Muscle layer of duodenum (tissue), 2 donors: ENCODE results near the gene CCDC33.

Experiments
- H3K27ac ChIP-seq: one replicate; pipeline ENCODE4 v1.7.0; 2013; ENCODE audit warnings: mild to moderate bottlenecking, low read length
- H3K27me3 ChIP-seq: one replicate; pipeline ENCODE4 v1.7.0; 2013; ENCODE audit warnings: low read depth, mild to moderate bottlenecking, control low read depth, low read length
- H3K36me3 ChIP-seq, 2 donors: one replicate each; pipeline ENCODE4 v1.7.0; 2013; ENCODE audit warnings: low read length in 2 of 2, control low read depth in 1 of 2, mild to moderate bottlenecking in 1 of 2; ENCODE audit not compliant: insufficient read depth in 2 of 2, control insufficient read depth in 1 of 2
- H3K4me1 ChIP-seq, 2 donors: one replicate each; pipeline ENCODE4 v1.7.0; 2013; ENCODE audit warnings: low read length in 2 of 2, mild to moderate bottlenecking in 2 of 2, control low read depth in 1 of 2, moderate library complexity in 1 of 2; ENCODE audit not compliant: insufficient read depth in 2 of 2, control insufficient read depth in 1 of 2
- H3K4me3 ChIP-seq, 2 donors: one replicate each; pipeline ENCODE4 v1.7.0; 2013; ENCODE audit warnings: low read length in 2 of 2, low read depth in 1 of 2, mild to moderate bottlenecking in 1 of 2
- H3K9me3 ChIP-seq, 2 donors: one replicate each; pipeline ENCODE4 v1.7.0; 2013; ENCODE audit warnings: low read length in 2 of 2, control low read depth in 1 of 2, mild to moderate bottlenecking in 1 of 2; ENCODE audit not compliant: control insufficient read depth in 1 of 2
- donor health status: healthy.

The CCDC33 gene

DNA sequence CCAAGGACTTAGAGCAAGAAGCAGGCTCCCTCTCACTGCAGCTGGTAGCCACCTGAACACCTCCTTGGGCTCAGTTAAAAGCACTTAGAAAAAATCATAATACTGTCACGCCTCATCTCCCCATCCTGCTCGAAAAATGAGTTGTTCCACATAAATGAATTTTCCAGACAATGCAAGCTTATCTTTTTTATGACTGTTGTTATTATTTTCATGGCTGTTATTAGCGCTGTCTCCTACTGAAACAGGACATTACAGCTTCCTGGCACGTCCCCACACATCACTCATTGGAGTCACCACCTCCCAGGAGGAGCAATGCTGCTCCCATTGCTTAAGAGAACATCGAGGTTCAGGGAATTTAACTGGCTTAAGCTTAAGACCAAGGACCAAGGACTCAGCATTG, 26.5 kb downstream of the CCDC33 start:
- Histone ChIP-seq H3K4me3 (no peak overlapping the region), H3K27ac (no peak overlapping the region), H3K27me3 (no peaks in the 10 kb centered on the region), H3K4me1 (no peaks in the 10 kb centered on the region), H3K36me3 (no peaks in the 10 kb centered on the region), H3K9me3 (no peaks in the 10 kb centered on the region)

DNA sequence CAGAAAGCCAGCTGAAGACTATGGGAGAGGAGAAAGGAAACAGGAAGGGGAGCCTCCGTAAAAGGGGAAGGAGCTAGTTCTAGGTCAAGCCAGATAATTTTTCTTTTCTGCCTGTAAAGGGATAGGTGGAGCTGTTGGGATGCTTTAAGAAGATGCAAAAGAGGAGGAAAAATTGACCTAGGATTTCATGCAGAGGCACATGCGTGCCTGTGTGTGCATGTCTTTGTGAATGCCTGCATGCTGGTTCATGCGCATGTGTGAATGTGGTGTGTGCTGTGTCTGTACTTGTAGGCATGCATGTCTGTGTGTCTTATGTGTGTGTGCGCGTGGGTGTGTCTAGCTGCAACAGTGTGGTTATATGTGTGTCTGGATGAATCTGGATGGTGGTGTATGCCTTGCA, 27.3 kb downstream of the CCDC33 start:
- no peaks in the 10 kb centered on the region for H3K4me1 ChIP-seq

DNA sequence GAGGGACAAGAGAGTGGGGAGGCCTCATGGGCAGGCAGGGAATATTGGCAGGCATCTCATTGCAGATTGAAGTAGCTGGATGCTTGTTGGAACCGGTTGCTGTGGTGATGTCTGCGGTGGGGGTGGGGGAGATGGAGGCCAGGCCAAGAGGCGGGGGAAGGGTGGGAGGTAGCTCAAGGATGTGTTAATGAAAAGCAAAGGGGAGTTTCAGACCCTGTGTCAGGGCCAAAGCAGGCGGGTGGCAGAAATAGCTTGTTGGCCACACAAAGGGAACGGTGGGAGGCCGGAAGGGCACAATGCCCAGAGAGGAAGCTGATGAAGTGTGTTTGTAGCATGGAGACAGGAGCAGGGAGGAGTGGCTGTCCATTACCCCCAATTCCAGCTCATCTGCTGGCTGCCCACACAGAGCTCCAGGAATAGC, 28.0 kb downstream of the CCDC33 start:
- Histone ChIP-seq H3K27me3 (no peaks in the 10 kb centered on the region), H3K4me3 (no peak overlapping the region), H3K36me3 (no peaks in the 10 kb centered on the region), H3K9me3 (no peaks in the 10 kb centered on the region), H3K27ac (no peak overlapping the region), H3K4me1 (no peaks in the 10 kb centered on the region)

More for the DNA sequence above, 27.3 kb downstream of the CCDC33 start:
- H3K4me3 ChIP-seq, result no peak overlapping the region
- no peak overlapping the region for H3K27ac ChIP-seq
- H3K9me3 ChIP-seq, result no peaks in the 10 kb centered on the region
- no peaks in the 10 kb centered on the region for H3K27me3 ChIP-seq
- H3K36me3 ChIP-seq, result no peaks in the 10 kb centered on the region

DNA sequence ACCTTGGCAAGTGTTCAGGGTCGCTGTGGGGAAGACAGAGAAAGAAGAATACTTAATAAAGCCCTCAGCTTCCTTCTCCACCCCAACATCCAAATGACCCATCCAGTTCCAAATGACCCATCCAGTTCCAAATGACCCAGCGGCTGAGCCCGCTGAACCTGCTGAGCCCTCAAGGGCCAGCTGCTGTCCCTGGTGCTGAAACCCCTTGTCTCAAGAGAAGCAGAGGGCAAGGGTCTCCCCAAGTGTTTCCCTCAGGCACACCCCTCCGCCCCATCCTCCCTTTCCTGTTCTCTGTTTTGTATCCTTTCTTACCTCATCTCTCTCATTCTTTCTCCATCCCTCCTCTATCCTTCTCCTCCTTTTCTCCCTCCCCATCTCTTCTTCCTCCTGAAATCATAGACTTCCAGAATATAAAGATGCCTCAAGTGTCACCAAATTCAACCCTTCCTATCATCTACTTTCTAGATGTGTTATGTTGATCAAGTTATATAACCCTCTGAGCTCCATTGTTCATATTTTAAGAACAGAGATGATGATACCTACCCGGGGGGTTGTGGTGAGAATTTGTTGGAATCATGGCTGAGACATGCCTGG, 29.0 kb downstream of the CCDC33 start:
- Histone ChIP-seq H3K36me3 (no peaks in the 10 kb centered on the region), H3K4me3 (no peak overlapping the region), H3K27ac (no peak overlapping the region), H3K9me3 (no peaks in the 10 kb centered on the region), H3K27me3 (no peaks in the 10 kb centered on the region), H3K4me1 (no peaks in the 10 kb centered on the region)

DNA sequence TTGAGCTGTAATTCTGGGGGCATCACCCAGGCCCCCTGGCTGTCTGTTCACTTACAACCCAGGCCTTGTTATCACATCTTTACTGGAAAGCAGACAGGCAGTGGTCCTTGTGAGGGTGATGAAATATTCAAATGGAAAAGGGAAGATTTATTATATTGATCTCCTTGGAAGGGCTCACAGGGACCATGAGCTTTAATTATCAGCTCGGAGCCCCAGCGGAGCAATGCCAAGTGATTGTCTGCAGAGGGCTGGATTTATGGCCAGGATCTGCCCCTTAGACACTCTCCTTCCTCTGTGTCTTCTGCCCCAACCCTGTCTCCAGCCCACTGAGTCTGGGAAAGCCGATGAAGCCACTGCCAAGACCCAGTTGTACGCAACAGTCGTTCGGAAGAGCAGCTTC, 31.9 kb downstream of the CCDC33 start:
- Histone ChIP-seq H3K9me3 (no peaks in the 10 kb centered on the region), H3K4me1 (no peaks in the 10 kb centered on the region), H3K4me3 (no peak overlapping the region)

DNA sequence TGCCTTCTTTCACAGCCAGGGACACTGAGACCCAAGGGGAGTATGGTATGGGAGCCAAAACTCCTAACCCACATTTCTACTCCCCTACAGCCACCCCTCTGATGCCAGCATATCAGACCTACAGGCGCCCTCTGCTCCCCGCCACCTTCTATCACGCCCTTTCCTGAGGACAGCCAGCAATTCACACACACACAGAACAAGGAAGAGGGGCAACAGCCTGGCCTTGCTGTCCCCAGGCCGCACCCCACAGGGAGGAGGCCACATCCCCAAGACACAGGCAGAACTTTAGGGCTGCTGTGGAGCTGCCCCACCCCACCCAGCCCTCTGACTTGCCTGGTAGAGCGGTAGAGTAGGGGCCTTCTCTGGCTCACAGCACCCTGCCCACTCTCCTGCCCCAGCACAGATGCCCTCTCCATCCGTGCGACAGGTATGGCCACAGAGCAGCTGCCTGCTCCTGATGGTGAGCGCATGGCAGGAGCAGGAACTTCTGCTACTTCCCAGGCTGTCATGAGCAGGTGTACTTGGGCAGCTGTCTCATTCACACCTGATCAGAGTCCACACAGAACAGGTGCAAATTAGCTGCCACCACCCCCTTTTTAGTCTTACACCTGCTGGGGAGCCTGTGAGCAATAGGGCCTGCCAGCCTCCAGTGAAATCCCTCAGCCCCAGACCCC, 33.4 kb downstream of the CCDC33 start:
- no peaks in the 10 kb centered on the region for H3K36me3 ChIP-seq
- no peak overlapping the region for H3K27ac ChIP-seq
- H3K27me3 ChIP-seq, result no peaks in the 10 kb centered on the region
- no peaks in the 10 kb centered on the region for H3K4me1 ChIP-seq
- no peaks in the 10 kb centered on the region for H3K9me3 ChIP-seq
- H3K4me3 ChIP-seq, result no peak overlapping the region

More for the DNA sequence above, 31.9 kb downstream of the CCDC33 start:
- Histone ChIP-seq H3K27ac (no peak overlapping the region), H3K36me3 (no peaks in the 10 kb centered on the region), H3K27me3 (no peaks in the 10 kb centered on the region)

DNA sequence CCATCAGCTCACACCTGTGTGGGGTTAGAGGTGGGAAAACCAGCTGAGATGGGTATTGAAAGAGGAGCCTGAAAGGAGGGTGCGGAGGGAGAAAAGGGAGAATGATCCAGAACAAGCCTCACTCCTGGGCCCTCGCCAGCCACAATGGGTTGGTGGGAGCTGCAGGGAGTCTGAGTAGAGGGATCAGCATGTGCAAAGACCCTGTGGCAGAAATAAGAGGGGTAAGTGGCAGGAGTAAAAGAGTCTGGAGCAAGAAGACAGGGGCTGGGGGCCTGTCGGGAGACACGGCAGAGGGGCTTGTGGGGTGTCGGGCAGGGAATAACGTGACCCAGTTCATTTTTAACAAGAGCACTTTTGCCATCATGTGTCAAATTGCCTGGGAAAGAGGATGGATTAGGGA, 34.0 kb downstream of the CCDC33 start:
- H3K9me3 ChIP-seq, result no peaks in the 10 kb centered on the region
- no peak overlapping the region for H3K27ac ChIP-seq
- no peaks in the 10 kb centered on the region for H3K36me3 ChIP-seq
- no peak overlapping the region for H3K4me3 ChIP-seq
- H3K4me1 ChIP-seq, result no peaks in the 10 kb centered on the region
- H3K27me3 ChIP-seq, result no peaks in the 10 kb centered on the region

DNA sequence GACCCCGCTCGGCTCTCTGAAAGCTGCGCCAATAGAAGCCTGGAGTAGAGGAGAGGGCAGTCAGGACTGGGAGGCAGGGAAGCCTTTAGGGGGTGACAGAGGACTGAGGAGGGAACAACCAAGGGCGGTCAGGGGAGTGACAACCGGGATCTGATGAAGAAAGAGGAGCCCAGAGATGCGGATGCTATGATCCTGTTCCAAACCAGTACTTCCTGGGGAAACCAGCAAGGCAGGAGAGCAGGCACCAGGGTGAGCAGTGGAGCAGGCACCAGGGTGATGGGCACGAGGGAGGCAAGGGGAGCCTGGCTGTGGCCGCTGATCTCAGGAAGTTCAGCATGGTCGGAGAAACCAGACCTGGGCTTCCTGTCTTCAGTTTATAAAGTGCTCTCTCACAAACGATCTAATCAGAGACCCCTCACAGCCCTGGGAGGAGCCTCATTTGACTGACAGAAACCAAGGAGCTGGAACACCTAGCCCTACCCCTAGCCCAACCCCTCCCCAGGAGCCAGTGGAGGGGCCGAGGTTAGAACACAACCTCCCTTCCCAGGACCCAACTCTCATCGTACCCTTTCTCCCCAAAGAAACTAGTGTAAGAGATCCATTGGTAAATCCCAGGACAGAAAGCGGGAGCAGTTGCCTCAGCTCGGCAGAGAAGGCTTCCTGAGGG, 34.9 kb downstream of the CCDC33 start:
- H3K36me3 ChIP-seq, result no peaks in the 10 kb centered on the region
- no peaks in the 10 kb centered on the region for H3K27me3 ChIP-seq
- H3K27ac ChIP-seq, result no peak overlapping the region
- no peaks in the 10 kb centered on the region for H3K4me1 ChIP-seq
- H3K9me3 ChIP-seq, result no peaks in the 10 kb centered on the region
- H3K4me3 ChIP-seq, result no peak overlapping the region

DNA sequence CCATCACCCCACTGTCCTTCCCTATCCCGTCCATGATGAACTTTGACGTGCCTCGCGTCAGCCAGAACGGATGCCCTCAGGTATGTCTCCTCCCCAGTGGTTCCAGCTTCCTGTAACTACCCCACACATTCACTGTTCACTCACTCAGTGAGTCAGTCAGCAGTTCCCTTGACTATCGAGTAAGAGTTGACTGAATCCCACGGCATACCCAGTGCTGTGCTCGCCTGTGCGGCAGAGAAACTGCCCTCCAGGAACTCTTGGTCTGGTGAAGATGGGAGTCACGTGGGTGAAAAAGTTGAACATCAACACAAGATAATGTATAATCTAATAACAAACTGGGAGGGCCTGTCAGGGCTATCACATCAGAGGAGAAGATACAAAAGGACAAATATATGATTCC, 36.7 kb downstream of the CCDC33 start:
- Histone ChIP-seq H3K36me3 (no peaks in the 10 kb centered on the region), H3K27ac (no peak overlapping the region), H3K27me3 (no peaks in the 10 kb centered on the region), H3K9me3 (no peaks in the 10 kb centered on the region), H3K4me1 (no peaks in the 10 kb centered on the region), H3K4me3 (no peak overlapping the region)

DNA sequence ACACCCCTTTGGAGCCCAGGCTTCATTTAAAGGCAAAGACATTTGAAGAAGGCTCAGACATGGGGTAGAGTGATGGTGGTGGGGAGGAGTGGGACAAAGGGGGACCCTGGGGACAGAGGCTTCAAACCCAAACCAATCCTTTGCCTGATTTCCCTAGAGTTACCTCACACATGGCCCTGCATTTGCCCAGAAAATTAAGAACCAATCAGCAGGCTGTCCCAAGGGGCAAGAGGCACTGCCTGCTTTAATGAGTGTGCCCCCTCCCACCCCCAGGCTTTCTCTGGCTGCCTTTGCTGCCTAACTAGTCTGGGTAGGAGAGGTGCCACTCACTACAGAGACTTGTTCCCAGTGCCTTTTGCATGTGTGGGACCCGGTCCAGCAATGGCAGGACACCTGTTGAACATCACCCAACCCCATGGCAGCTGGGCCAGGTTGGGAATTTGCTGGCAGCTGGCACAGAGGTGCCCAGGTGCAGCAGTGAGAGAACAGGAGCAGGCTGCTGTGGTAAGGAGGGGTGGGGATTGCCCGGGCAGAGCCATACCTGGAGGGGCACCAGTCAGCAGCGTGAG, 38.4 kb downstream of the CCDC33 start:
- Histone ChIP-seq H3K36me3 (no peaks in the 10 kb centered on the region), H3K27ac (no peak overlapping the region), H3K4me3 (no peak overlapping the region), H3K4me1 (no peaks in the 10 kb centered on the region), H3K27me3 (no peaks in the 10 kb centered on the region), H3K9me3 (no peaks in the 10 kb centered on the region)

DNA sequence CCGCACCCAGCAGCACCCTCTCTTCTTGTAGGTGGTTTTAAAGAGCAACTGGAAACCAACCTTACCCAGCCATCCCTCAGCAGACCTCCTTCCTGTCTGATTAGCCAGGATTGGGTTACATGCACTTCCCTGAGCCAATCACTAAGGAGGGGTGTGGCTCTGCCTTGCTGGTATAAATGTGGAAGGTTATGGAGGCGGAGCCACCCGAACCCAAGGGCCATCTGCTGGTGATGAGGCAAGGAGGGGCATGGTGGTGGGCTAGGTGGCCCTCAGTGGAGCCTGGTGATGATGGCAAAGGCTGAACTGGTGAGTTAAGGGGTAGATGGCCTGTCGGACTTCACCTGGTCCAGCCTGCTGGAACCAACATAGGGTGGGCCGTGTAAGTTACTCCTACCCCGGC, 39.8 kb downstream of the CCDC33 start:
- H3K27ac ChIP-seq, result no peak overlapping the region
- H3K4me1 ChIP-seq, result no peaks in the 10 kb centered on the region
- no peaks in the 10 kb centered on the region for H3K27me3 ChIP-seq
- H3K9me3 ChIP-seq, result no peaks in the 10 kb centered on the region
- no peak overlapping the region for H3K4me3 ChIP-seq
- H3K36me3 ChIP-seq, result no peaks in the 10 kb centered on the region
